Heart right ventricle (tissue), 16 donors: Measurements from ENCODE around the gene PIP4K2A. TPM values are rescaled to one million over a fixed set of nuclear protein-coding genes. Genes with fewer than 3 reads are reported as not detected.

Experiments
- ATAC-seq, 8 donors: fragments of 200-7000 bp; cut with Tn5 transposase; one replicate each; pipeline ENCODE4 v1.9.1; 2020; ENCODE audit warnings: mild to moderate bottlenecking in 8 of 8, moderate library complexity in 8 of 8, moderate number of reproducible peaks in 1 of 8
- DNase-seq, 2 donors: peaks; one replicate each; pipeline ENCODE4 v3.0.0-alpha.2; 2020
- H3K27ac ChIP-seq, 10 donors: fragments of 200-600 bp; sonication (generic) in 2 of 10; one replicate each; pipeline versions ENCODE4 v1.5.0 to v1.8.0; 2020 to 2022; ENCODE audit warnings: mild to moderate bottlenecking in 3 of 10
- H3K27me3 ChIP-seq, 7 donors: fragments of 200-600 bp; one replicate each; pipeline ENCODE4 v1.8.0; 2021 to 2022; ENCODE audit warnings: mild to moderate bottlenecking in 2 of 7
- H3K36me3 ChIP-seq, 9 donors: fragments of 200-600 bp; sonication (generic) in 1 of 9; one replicate each; pipeline versions ENCODE4 v1.5.0 to v1.8.0; 2020 to 2022; ENCODE audit warnings: mild to moderate bottlenecking in 2 of 9
- H3K4me1 ChIP-seq, 9 donors: fragments of 200-600 bp; sonication (generic) in 1 of 9; one replicate each; pipeline versions ENCODE4 v1.5.0 to v1.8.0; 2020 to 2022; ENCODE audit warnings: mild to moderate bottlenecking in 4 of 9
- H3K4me3 ChIP-seq, 10 donors: fragments of 200-600 bp; sonication (generic) in 2 of 10; one replicate each; pipeline versions ENCODE4 v1.5.0 to v1.8.0; 2020 to 2022; ENCODE audit warnings: mild to moderate bottlenecking in 7 of 10, moderate library complexity in 2 of 10
- H3K9me3 ChIP-seq, 11 donors: fragments of 200-600 bp in 10 of 11; sonication (generic) in 2 of 11; one replicate each; pipeline versions ENCODE4 v1.5.0 to v1.8.0; 2013 to 2022; ENCODE audit warnings: mild to moderate bottlenecking in 2 of 11, control low read depth in 1 of 11, moderate library complexity in 1 of 11
- CTCF ChIP-seq, 9 donors: fragments of 200-600 bp; sonication (generic) in 2 of 9; IDR thresholded peaks; one replicate each; pipeline versions ENCODE4 v1.5.0 to v1.8.0; 2021 to 2022; ENCODE audit warnings: antibody characterized with exemption in 9 of 9, mild to moderate bottlenecking in 5 of 9, moderate library complexity in 1 of 9
- WGBS, 2 donors: extraction: QIAGEN DNeasy Blood & Tissue Kit; methylation state at CpG; one replicate each; pipeline ENCODE4 v1.1.7; 2013; ENCODE audit warnings: inconsistent platforms in 1 of 2; 5-methylcytosine and 5-hydroxymethylcytosine counted together
- intact Hi-C, 10 donors: fragments of 100-400 bp; cut with DNase I; formaldehyde crosslinking; loops; one replicate each; pipeline versions ENCODE4 v1.11.1 to v1.14.2; 2022
- polyA plus RNA-seq, 2 donors: library from polyadenylated mRNA; stranded (reverse); fragments of 200-250 nt; gene quantifications; one replicate each; pipeline ENCODE4 v1.2.3, GENCODE V29; 2013
- total RNA-seq, 10 donors: library from RNA; stranded (reverse); fragmentation: NEBNext Ultra II Directional in 3 of 10; extraction: Animal tissue kit (Norgen Biotek cat#: 25700) in 3 of 10; gene quantifications; one replicate each; pipeline versions ENCODE4 v1.2.1 to v1.2.4, GENCODE V29; 2021 to 2023
- donor health status: Arrhythmogenic right ventricular cardiomyopathy.
- donor health status: ischemic (EF 13 %, LVEDD 7.1; RV severe dilation, severe dysfunction).
- donor health status: healthy with polysubstance abuse.
- donor health status: DM: no; HTN: yes; CAD: no.
- donor health status: DM: no; HTN: no; CAD: no.
- donor health status: ischemic (EF 25% LVEDD 6.9; RV normal size, moderate dysfunction).
- donor health status: ischemic (EF 25% LVEDD 5.7; RV mildly dilated, moderate dysfunction).
- donor health status: healthy.
- donor health status: DM: yes; HTN: yes; CAD: no.
- donor health status: Ischemic cardiomyopathy.
- donor health status: ischemic (EF 35%, LVEDD 5.7; RV mildly dilated, moderate dysfunction).
- donor health status: nonischemic (EF 11% LVEDD 7.7; RV severe dilation, severe dysfunction).
- donor health status: DM: yes; HTN: yes; CAD: no.
- donor health status: PGD.
- donor health status: ischemic (EF 29% LVEDD 5.4; RV normal size, mild dysfunction).
- donor health status: nonischemic (EF 23%, LVEDD 6.1; RV moderate dilation, normal function).

PIP4K2A gene
- total and polyA plus RNA-seq, 12 donors: 6.0 to 29.1 (median 13.3) TPM

GRCh38 chr10:22599048-22599561, 115.3 kb downstream of the PIP4K2A start:
- 79 to 85% methylated on average over 4 of the region's 4 CpGs for WGBS, 2 donors
- ATAC-seq (no peak), DNase-seq (no peak)
- TF ChIP-seq CTCF (IDR thresholded peaks at IDR 0.05): no peak
- Histone ChIP-seq H3K4me1 (peaks cover 0 to 53% (median 0%) of the 10 kb centered on the region in 9 donors), H3K9me3 (no peaks in the 10 kb centered on the region), H3K36me3 (peaks cover 0 to 36% (median 0%) of the 10 kb centered on the region in 9 donors), H3K4me3 (no peak overlapping the region), H3K27ac (peak overlapping the region in 1 of 10 donors; percentile 52), H3K27me3 (no peaks in the 10 kb centered on the region)
- intact Hi-C loops: loop anchor here in 3 of 10 donors (5.0 to 10.0 kb wide), 3 partner anchors 116 to 998 kb away; partner anchors contain the start of gene PIP4K2A (in 1 of the 3)

- H3K4me3 ChIP-seq: no peak overlapping the region
- no peaks in the 10 kb centered on the region for H3K27me3 ChIP-seq
- no peak for TF ChIP-seq CTCF (IDR thresholded peaks at IDR 0.05)
- H3K27ac ChIP-seq: peak overlapping the region in 1 of 10 donors; percentile 52
- ATAC-seq (peak in 2 of 8 donors; percentile 47 to 52), DNase-seq (no peak)
- H3K36me3 ChIP-seq: peaks cover 0 to 36% (median 0%) of the 10 kb centered on the region in 9 donors
- 88 to 89% methylated on average over 3 of the region's 3 CpGs for WGBS, 2 donors
- no peaks in the 10 kb centered on the region for H3K9me3 ChIP-seq
- intact Hi-C loops: loop anchor here in 3 of 10 donors (5.0 to 10.0 kb wide), 3 partner anchors 116 to 999 kb away; partner anchors contain the start of gene PIP4K2A (in 1 of the 3)
- H3K4me1 ChIP-seq: peaks cover 0 to 51% (median 0%) of the 10 kb centered on the region in 9 donors
These were observed 115.9 kb downstream of the PIP4K2A start for GRCh38 chr10:22598478-22598877.

GRCh38 chr10:22597138-22597537, 117.2 kb downstream of the PIP4K2A start:
- ATAC-seq (peak in 3 of 8 donors; percentile 20 to 53 (median 27)), DNase-seq (no peak)
- no peak for TF ChIP-seq CTCF (IDR thresholded peaks at IDR 0.05)
- Histone ChIP-seq H3K27me3 (no peaks in the 10 kb centered on the region), H3K9me3 (no peaks in the 10 kb centered on the region), H3K36me3 (peaks cover 0 to 45% (median 0%) of the 10 kb centered on the region in 9 donors), H3K4me3 (no peak overlapping the region), H3K27ac (peak overlapping the region in 1 of 10 donors; percentile 52), H3K4me1 (peaks cover 0 to 51% (median 0%) of the 10 kb centered on the region in 9 donors)
- WGBS, 2 donors: 67 to 69% methylated on average over 5 of the region's 5 CpGs
- intact Hi-C loops: loop anchor here in 3 of 10 donors (5.0 to 10.0 kb wide), 3 partner anchors 118 to 1000 kb away; partner anchors contain the start of gene PIP4K2A (in 1 of the 3)

- H3K4me1 ChIP-seq: peaks cover 0 to 24% (median 0%) of the 10 kb centered on the region in 9 donors
- no peaks in the 10 kb centered on the region for H3K9me3 ChIP-seq
- H3K27ac ChIP-seq: no peak overlapping the region
- DNase-seq: no peak
- WGBS, 2 donors: 87 to 94% methylated on average over 3 of the region's 3 CpGs
- TF ChIP-seq CTCF (IDR thresholded peaks at IDR 0.05): no peak
- H3K27me3 ChIP-seq: no peaks in the 10 kb centered on the region
- H3K4me3 ChIP-seq: no peak overlapping the region
- intact Hi-C loops: loop anchor here in 2 of 10 donors (10.0 kb wide), 2 partner anchors 121 to 181 kb away; partner anchors contain the start of gene PIP4K2A (in 1 of the 2)
- H3K36me3 ChIP-seq: peaks cover 0 to 59% (median 8%) of the 10 kb centered on the region in 9 donors
- ATAC-seq: no peak
These were observed 120.7 kb downstream of the PIP4K2A start for GRCh38 chr10:22593636-22594198.
